SIG-M5 (cell line): ENCODE data around the gene MUC6.

ENCODE experiments used
- DNase-seq: peaks from one replicate; lab custom pipeline; 2025; lab: John Stamatoyannopoulos, UW

MUC6 gene

GRCh38 chr11:1072116-1072820 is 35.8 kb upstream of the MUC6 start:
- no peak for DNase-seq

GRCh38 chr11:1071571-1072115 is 35.1 kb upstream of the MUC6 start:
- DNase-seq, result no peak

- DNase-seq, result no peak
Observed at GRCh38 chr11:1070594-1071462, 34.3 kb upstream of the MUC6 start.

- no peak for DNase-seq
Observed at GRCh38 chr11:1069740-1070139, 33.2 kb upstream of the MUC6 start.

GRCh38 chr11:1067812-1068496 is 31.4 kb upstream of the MUC6 start:
- DNase-seq, result no peak

GRCh38 chr11:1064167-1064566 is 27.6 kb upstream of the MUC6 start:
- DNase-seq, result no peak

GRCh38 chr11:1062075-1062820 is 25.7 kb upstream of the MUC6 start:
- no peak for DNase-seq

GRCh38 chr11:1060852-1061616 is 24.5 kb upstream of the MUC6 start:
- DNase-seq, result no peak

- DNase-seq, result no peak
Observed at GRCh38 chr11:1060410-1060809, 23.9 kb upstream of the MUC6 start.

- DNase-seq, result no peak
Observed at GRCh38 chr11:1059759-1060158, 23.2 kb upstream of the MUC6 start.

- DNase-seq, result no peak
Observed at GRCh38 chr11:1057806-1058205, 21.3 kb upstream of the MUC6 start.

GRCh38 chr11:1055990-1056771 is 19.7 kb upstream of the MUC6 start:
- no peak for DNase-seq

GRCh38 chr11:1055109-1055703 is 18.7 kb upstream of the MUC6 start:
- no peak for DNase-seq

GRCh38 chr11:1054143-1055108 is 17.9 kb upstream of the MUC6 start:
- DNase-seq, result no peak

- DNase-seq, result no peak
Observed at GRCh38 chr11:1053121-1053901, 16.8 kb upstream of the MUC6 start.

- DNase-seq, result no peak
Observed at GRCh38 chr11:1052133-1053011, 15.9 kb upstream of the MUC6 start.
